HepG2 (cell line): ENCODE results near the gene CCDC142. TPM values are rescaled to one million over a fixed set of nuclear protein-coding genes. Genes with fewer than 3 reads are reported as not detected.

Experiments used
- AFF4 ChIP-seq: sonication (generic); formaldehyde crosslinking; IDR thresholded peaks from 2 replicates; pipeline ENCODE4 v1.4.0; 2020; ENCODE audit warnings: missing genetic modification reagents
- CERS6 ChIP-seq: sonication (generic); formaldehyde crosslinking; IDR thresholded peaks from 2 replicates; pipeline ENCODE4 v1.5.0; 2020; ENCODE audit warnings: missing genetic modification reagents
- HDAC2 ChIP-seq: sonication (generic); formaldehyde crosslinking; IDR thresholded peaks from 2 replicates; pipeline ENCODE4 v1.4.0; 2020; ENCODE audit warnings: missing genetic modification reagents
- HOXA3 ChIP-seq: sonication (generic); formaldehyde crosslinking; IDR thresholded peaks from 2 replicates; pipeline ENCODE4 v1.5.0; 2020; ENCODE audit warnings: missing genetic modification reagents
- KDM5A ChIP-seq: fragments of 200-600 bp; sonication (generic); IDR thresholded peaks from 2 replicates; pipeline ENCODE4 v1.7.0; 2018; ENCODE audit warnings: antibody characterized with exemption, mild to moderate bottlenecking, low read length, borderline replicate concordance
- MED13 ChIP-seq: sonication (generic); formaldehyde crosslinking; IDR thresholded peaks from 2 replicates; pipeline ENCODE4 v1.5.0; 2020; ENCODE audit warnings: missing genetic modification reagents
- MEF2D ChIP-seq: sonication (generic); formaldehyde crosslinking; IDR thresholded peaks from 2 replicates; pipeline ENCODE4 v1.5.1; 2020; ENCODE audit warnings: mild to moderate bottlenecking, missing genetic modification reagents
- MXD4 ChIP-seq: IDR thresholded peaks from 2 replicates; pipeline ENCODE4 v1.6.1; 2016; ENCODE audit warnings: mild to moderate bottlenecking, missing biosample characterization, missing genetic modification reagents
- NCOA5 ChIP-seq: sonication (generic); formaldehyde crosslinking; IDR thresholded peaks from 2 replicates; pipeline ENCODE4 v1.4.0; 2020; ENCODE audit warnings: missing genetic modification reagents
- NR3C1 ChIP-seq: sonication (generic); formaldehyde crosslinking; IDR thresholded peaks from 2 replicates; pipeline ENCODE4 v1.4.0; 2020; ENCODE audit warnings: missing genetic modification reagents
- PATZ1 ChIP-seq: sonication (generic); formaldehyde crosslinking; IDR thresholded peaks from 2 replicates; pipeline ENCODE4 v1.4.0; 2020; ENCODE audit warnings: missing genetic modification reagents
- PLRG1 ChIP-seq: fragments of 450-650 bp; conservative IDR thresholded peaks from 2 replicates; pipeline ENCODE4 v1.6.1; 2016
- XRCC5 ChIP-seq: fragments of 200-400 bp; formaldehyde crosslinking; optimal IDR thresholded peaks from 2 replicates; pipeline ENCODE3; 2017; ENCODE audit warnings: mild to moderate bottlenecking, low read length
- ZNF124 ChIP-seq: sonication (generic); formaldehyde crosslinking; IDR thresholded peaks from 2 replicates; pipeline ENCODE4 v1.4.0; 2020; ENCODE audit warnings: missing genetic modification reagents
- ZNF281 ChIP-seq: sonication (generic); formaldehyde crosslinking; IDR thresholded peaks from 2 replicates; pipeline ENCODE4 v1.4.0; 2020; ENCODE audit warnings: missing genetic modification reagents, borderline replicate concordance
- ZNF460 ChIP-seq: sonication (generic); formaldehyde crosslinking; IDR thresholded peaks from 2 replicates; pipeline ENCODE4 v1.5.1; 2020; ENCODE audit warnings: missing genetic modification reagents, mild to moderate bottlenecking, borderline replicate concordance
- ZNF660 ChIP-seq: sonication (generic); formaldehyde crosslinking; IDR thresholded peaks from 2 replicates; pipeline ENCODE4 v1.5.1; 2020; ENCODE audit warnings: mild to moderate bottlenecking, low read depth, missing genetic modification reagents, borderline replicate concordance
- ZNF790 ChIP-seq: sonication (generic); formaldehyde crosslinking; IDR thresholded peaks from 2 replicates; pipeline ENCODE4 v1.8.0; 2022; ENCODE audit warnings: missing genetic modification reagents, mild to moderate bottlenecking, borderline replicate concordance
- ZNF891 ChIP-seq: sonication (generic); formaldehyde crosslinking; IDR thresholded peaks from 2 replicates; pipeline ENCODE4 v1.5.0; 2020; ENCODE audit warnings: mild to moderate bottlenecking, missing genetic modification reagents
- ZSCAN21 ChIP-seq: sonication (generic); formaldehyde crosslinking; IDR thresholded peaks from 2 replicates; pipeline ENCODE4 v1.8.0; 2022; ENCODE audit warnings: mild to moderate bottlenecking, missing genetic modification reagents, moderate library complexity, borderline replicate concordance
- polyA plus RNA-seq, 8 experiments: library from polyadenylated mRNA; depleted of rRNA in 3 of 8; stranded (reverse) in 7 of 8; unstranded in 1 of 8; fragments of >200 nt; fragmentation: Illumina TruSeq in 4 of 8; extraction: Trizol in 4 of 8; gene quantifications; 2 replicates each; pipeline versions ENCODE4 v1.2.1 to v1.2.3, GENCODE V29; 2011 to 2016; ENCODE audit warnings: low read depth in 4 of 8, missing spikeins in 1 of 8, mixed read lengths in 1 of 8; ENCODE audit not compliant: insufficient read depth in 1 of 8
- total RNA-seq, 5 experiments: library from RNA; depleted of rRNA; stranded (reverse); fragments of >200 nt; fragmentation: Illumina TruSeq; extraction: Trizol; gene quantifications; 2 replicates each; pipeline ENCODE4 v1.2.3, GENCODE V29; 2016; ENCODE audit warnings: low read depth in 1 of 5

The CCDC142 gene
- total and polyA plus RNA-seq, 2 of the 13 experiments (the other 11 are each of a cell fraction or from before 2014, with no cell fraction given), result 14.7 to 30.4 TPM

- TF ChIP-seq AFF4 (CRISPR knock-in tag) (no peak), ZSCAN21 (CRISPR knock-in tag) (0 out of 2 replicates have a peak, but pooled peaks have one; percentile 29), MED13 (CRISPR knock-in tag) (no peak), NCOA5 (CRISPR knock-in tag) (no peak), ZNF790 (CRISPR knock-in tag) (no peak), PATZ1 (CRISPR knock-in tag) (0 out of 2 replicates have a peak, but pooled peaks have one; percentile 5), MXD4 (CRISPR knock-in tag) (no peak; the same call in 1 of the 2 replicates), CERS6 (no peak), ZNF460 (no peak), ZNF281 (CRISPR knock-in tag) (peak; percentile 24; the same call in 1 of the 2 replicates), ZNF124 (CRISPR knock-in tag) (no peak), HOXA3 (no peak; the same call in 1 of the 2 replicates), KDM5A (peak; percentile 82), ZNF660 (CRISPR knock-in tag) (no peak), XRCC5 (no peak), HDAC2 (CRISPR knock-in tag) (no peak; the same call in 1 of the 2 replicates), PLRG1 (no peak), ZNF891 (CRISPR knock-in tag) (no peak), NR3C1 (CRISPR knock-in tag) (no peak), MEF2D (CRISPR knock-in tag) (no peak; the same call in none of the 2 replicates)
These were observed 24.5 kb downstream of the CCDC142 start, which contains the start of gene WBP1 (continued) for GRCh38 chr2:74458132-74458937.
